HUES6 (cell line): ENCODE results near the gene ZBTB4.
A peak's percentile ranks its signal among the peaks of the same experiment; 100 is the strongest.

Experiments used
- H3K27ac ChIP-seq: 2 replicates; pipeline ENCODE4 v1.7.0; 2013; ENCODE audit warnings: low read depth, mild to moderate bottlenecking, low read length, inconsistent platforms
- H3K27me3 ChIP-seq: 2 replicates; pipeline ENCODE4 v1.6.1; 2013; ENCODE audit warnings: low read length; ENCODE audit not compliant: control insufficient read depth, insufficient read depth
- H3K36me3 ChIP-seq: 2 replicates; pipeline ENCODE4 v1.6.1; 2013; ENCODE audit warnings: low read length; ENCODE audit not compliant: control insufficient read depth, insufficient read depth
- H3K4me1 ChIP-seq: 2 replicates; pipeline ENCODE4 v1.6.1; 2013; ENCODE audit warnings: low read length; ENCODE audit not compliant: control insufficient read depth, insufficient read depth
- H3K4me3 ChIP-seq: 2 replicates; pipeline ENCODE4 v1.5.1; 2013; ENCODE audit warnings: low read depth, low read length
- H3K9ac ChIP-seq: one replicate; pipeline ENCODE4 v1.6.1; 2013; ENCODE audit warnings: mild to moderate bottlenecking, low read length
- H3K9me3 ChIP-seq: 2 replicates; pipeline ENCODE4 v1.6.1; 2013; ENCODE audit warnings: low read depth, low read length; ENCODE audit not compliant: control insufficient read depth, insufficient read depth

The ZBTB4 gene

GRCh38 chr17:7438656-7439460, 40.6 kb downstream of the ZBTB4 start:
- no peak overlapping the region for H3K9ac ChIP-seq
- peaks cover 25% of the 10 kb centered on the region for H3K4me1 ChIP-seq
- no peak overlapping the region for H3K27ac ChIP-seq
- no peaks in the 10 kb centered on the region for H3K9me3 ChIP-seq
- peaks cover 45% of the 10 kb centered on the region for H3K27me3 ChIP-seq
- no peaks in the 10 kb centered on the region for H3K36me3 ChIP-seq
- H3K4me3 ChIP-seq = peak overlapping the region; percentile 80

GRCh38 chr17:7437950-7438614, 41.3 kb downstream of the ZBTB4 start:
- H3K4me3 ChIP-seq = peak overlapping the region; percentile 80
- H3K27me3 ChIP-seq = peaks cover 39% of the 10 kb centered on the region
- no peak overlapping the region for H3K27ac ChIP-seq
- no peaks in the 10 kb centered on the region for H3K36me3 ChIP-seq
- no peaks in the 10 kb centered on the region for H3K9me3 ChIP-seq
- H3K4me1 ChIP-seq = peaks cover 25% of the 10 kb centered on the region
- peak overlapping the region; percentile 37 for H3K9ac ChIP-seq

DNA sequence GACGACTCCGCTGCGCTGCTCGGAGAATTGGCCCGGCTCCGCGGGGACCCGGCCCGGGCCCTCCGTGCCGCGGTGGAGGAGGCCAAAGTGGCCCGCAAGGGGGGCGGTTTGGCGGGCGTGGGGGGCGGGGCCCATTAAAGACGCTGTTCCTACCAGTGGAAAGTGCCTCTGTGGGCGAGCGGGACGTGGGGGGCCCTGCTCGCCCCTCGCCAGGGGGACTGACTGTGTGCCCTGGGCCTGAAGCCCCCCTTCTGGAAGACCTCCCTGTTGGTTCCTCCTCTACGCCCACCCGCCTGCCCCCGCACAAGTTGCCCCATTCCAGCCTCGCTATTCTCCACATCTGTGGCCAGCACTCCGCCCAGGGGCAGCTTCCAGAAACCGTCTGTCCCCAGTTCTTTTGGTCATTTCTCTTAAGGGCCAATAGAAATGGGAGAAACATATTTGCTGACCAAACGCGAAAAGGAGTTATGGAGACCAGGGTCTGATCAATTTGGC, 42.0 kb downstream of the ZBTB4 start:
- H3K9me3 ChIP-seq = no peaks in the 10 kb centered on the region
- no peaks in the 10 kb centered on the region for H3K36me3 ChIP-seq
- peaks cover 37% of the 10 kb centered on the region for H3K27me3 ChIP-seq
- H3K9ac ChIP-seq = peak overlapping the region; percentile 3
- H3K27ac ChIP-seq = no peak overlapping the region
- peaks cover 25% of the 10 kb centered on the region for H3K4me1 ChIP-seq
- H3K4me3 ChIP-seq = peak overlapping the region; percentile 80

DNA sequence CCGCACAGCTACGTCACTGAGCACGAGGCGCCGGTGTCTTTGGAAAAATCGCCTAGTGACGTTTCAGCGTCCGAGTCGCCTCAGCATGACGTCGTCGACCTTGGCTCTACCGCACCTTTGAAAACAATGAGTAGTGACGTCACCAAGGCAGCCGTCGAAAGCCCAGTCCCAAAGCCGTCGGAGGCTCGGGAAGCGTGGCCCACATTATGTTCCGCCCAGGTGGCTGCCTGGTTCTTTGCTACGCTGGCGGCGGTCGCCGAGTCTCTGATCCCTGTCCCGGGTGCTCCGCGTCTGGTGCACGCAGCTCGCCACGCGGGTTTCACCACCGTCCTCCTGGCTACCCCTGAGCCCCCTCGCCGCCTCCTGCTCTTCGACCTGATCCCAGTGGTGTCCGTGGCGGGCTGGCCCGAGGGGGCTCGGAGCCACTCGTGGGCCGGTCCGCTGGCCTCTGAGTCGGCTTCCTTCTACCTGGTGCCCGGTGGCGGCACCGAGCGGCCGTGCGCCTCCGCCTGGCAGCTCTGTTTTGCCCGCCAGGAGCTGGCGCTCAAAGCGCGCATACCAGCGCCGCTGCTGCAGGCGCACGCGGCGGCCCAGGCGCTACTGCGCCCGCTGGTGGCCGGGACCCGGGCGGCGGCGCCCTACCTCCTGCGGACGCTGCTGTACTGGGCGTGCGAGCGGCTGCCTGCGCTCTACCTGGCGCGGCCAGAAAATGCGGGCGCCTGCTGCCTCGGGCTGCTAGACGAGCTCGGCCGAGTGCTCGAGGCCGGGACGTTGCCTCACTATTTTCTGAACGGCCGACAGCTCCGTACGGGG, 42.7 kb downstream of the ZBTB4 start:
- peaks cover 25% of the 10 kb centered on the region for H3K4me1 ChIP-seq
- H3K36me3 ChIP-seq = no peaks in the 10 kb centered on the region
- peak overlapping the region; percentile 80 for H3K4me3 ChIP-seq
- peaks cover 34% of the 10 kb centered on the region for H3K27me3 ChIP-seq
- no peak overlapping the region; the same call in 1 of the 2 replicates for H3K27ac ChIP-seq
- H3K9me3 ChIP-seq = no peaks in the 10 kb centered on the region
- H3K9ac ChIP-seq = peak overlapping the region; percentile 68

DNA sequence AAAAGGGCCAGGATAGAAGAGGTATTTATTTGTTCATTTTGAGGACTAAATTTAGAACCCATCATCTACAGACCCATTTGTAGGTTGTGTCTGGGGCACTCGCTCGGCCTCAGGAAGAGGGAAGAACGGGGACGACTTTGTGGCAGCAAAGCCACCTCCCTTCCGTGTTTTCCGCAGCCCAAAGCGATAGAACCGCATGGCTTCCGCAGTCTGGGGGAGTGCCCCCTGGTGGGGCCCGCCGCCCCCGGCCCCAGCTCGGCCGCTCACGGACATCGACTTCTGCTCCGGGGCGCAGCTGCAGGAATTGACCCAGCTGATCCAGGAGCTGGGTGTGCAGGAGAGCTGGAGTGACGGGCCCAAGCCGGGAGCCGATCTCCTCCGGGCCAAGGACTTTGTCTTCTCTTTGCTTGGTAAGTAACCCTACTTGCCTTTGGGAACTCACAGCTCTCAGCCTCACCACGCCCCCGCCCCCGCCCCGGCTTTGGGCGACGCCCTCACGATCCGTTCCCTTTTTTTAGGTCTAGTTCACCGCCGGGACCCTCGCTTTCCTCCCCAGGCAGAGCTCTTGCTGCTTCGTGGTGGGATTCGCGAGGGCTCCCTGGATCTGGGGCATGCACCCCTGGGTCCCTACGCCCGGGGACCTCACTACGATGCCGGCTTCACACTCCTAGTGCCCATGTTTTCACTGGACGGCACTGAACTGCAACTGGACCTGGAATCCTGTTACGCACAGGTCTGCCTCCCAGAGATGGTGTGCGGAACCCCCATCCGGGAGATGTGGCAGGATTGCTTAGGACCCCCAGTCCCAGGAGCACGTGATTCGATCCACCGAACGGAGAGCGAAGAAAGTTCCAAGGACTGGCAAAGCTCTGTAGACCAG, 43.5 kb downstream of the ZBTB4 start:
- no peaks in the 10 kb centered on the region for H3K36me3 ChIP-seq
- H3K27ac ChIP-seq = peak overlapping the region; percentile 24; the same call in 1 of the 2 replicates
- peak overlapping the region; percentile 68 for H3K9ac ChIP-seq
- H3K27me3 ChIP-seq = peaks cover 28% of the 10 kb centered on the region
- peak overlapping the region; percentile 80 for H3K4me3 ChIP-seq
- H3K4me1 ChIP-seq = peaks cover 17% of the 10 kb centered on the region
- H3K9me3 ChIP-seq = no peaks in the 10 kb centered on the region

GRCh38 chr17:7432296-7432695, 47.1 kb downstream of the ZBTB4 start:
- H3K9ac ChIP-seq = no peak overlapping the region
- H3K36me3 ChIP-seq = no peaks in the 10 kb centered on the region
- peaks cover 5% of the 10 kb centered on the region; the same call in 1 of the 2 replicates for H3K27me3 ChIP-seq
- no peak overlapping the region for H3K4me3 ChIP-seq
- no peaks in the 10 kb centered on the region for H3K9me3 ChIP-seq
- no peak overlapping the region for H3K27ac ChIP-seq
- no peaks in the 10 kb centered on the region for H3K4me1 ChIP-seq

DNA sequence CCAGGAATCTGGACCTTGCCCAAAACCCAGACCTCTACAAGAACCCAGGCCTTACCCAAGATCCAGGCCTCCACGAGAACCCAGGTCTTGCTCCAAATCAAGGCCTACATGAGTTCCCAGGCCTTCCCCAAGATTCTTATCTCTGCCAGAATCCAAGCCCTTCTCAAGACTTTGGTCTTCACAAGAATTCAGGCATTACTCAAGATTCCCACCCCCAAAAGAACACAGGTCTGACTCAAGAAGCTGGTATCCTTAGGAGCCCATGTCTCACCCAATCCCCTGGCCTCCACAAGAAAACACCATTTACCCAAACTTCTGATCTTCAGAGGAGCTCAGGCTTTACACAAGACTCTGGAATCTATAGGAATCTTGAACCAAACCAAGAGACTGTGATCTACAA, 48.2 kb downstream of the ZBTB4 start:
- H3K4me1 ChIP-seq = no peaks in the 10 kb centered on the region
- no peaks in the 10 kb centered on the region for H3K9me3 ChIP-seq
- peaks cover 2% of the 10 kb centered on the region; the same call in 1 of the 2 replicates for H3K27me3 ChIP-seq
- no peak overlapping the region for H3K27ac ChIP-seq
- no peak overlapping the region for H3K4me3 ChIP-seq
- no peak overlapping the region for H3K9ac ChIP-seq
- H3K36me3 ChIP-seq = no peaks in the 10 kb centered on the region

GRCh38 chr17:7429722-7430121, 49.7 kb downstream of the ZBTB4 start:
- Histone ChIP-seq H3K9me3 (no peaks in the 10 kb centered on the region), H3K9ac (no peak overlapping the region), H3K4me3 (no peak overlapping the region), H3K36me3 (no peaks in the 10 kb centered on the region), H3K27ac (no peak overlapping the region), H3K4me1 (no peaks in the 10 kb centered on the region), H3K27me3 (peaks cover 2% of the 10 kb centered on the region; the same call in 1 of the 2 replicates)

DNA sequence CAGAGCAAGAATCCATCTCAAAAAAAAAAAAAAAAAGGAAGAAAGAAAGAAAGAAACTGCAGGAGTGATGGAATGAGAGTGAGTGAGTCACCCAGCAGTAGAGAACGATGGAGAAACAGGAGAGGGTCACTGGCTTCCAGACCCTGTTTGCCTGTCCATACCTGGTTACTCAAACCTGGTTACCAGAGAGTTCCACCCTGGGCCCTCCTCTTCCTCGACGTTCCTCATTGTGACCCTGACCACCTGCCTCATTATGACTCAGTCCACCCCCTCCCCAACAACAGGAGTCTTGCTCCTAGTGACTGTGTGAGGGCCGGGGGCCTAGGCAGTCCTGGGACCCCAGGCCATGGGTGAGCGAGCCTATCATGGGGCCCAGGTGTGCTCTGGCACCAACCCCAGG, 50.9 kb downstream of the ZBTB4 start, which contains the start of gene SPEM3:
Gene SPEM3, plus strand, starts transcription at position 301 of the 400 bp plus-strand sequence. Its CDS starts 46 bp downstream, at position 347.
- H3K4me1 ChIP-seq = no peaks in the 10 kb centered on the region
- H3K9ac ChIP-seq = no peak within 1 kb of the TSS
- no peak within 1 kb of the TSS for H3K27ac ChIP-seq

DNA sequence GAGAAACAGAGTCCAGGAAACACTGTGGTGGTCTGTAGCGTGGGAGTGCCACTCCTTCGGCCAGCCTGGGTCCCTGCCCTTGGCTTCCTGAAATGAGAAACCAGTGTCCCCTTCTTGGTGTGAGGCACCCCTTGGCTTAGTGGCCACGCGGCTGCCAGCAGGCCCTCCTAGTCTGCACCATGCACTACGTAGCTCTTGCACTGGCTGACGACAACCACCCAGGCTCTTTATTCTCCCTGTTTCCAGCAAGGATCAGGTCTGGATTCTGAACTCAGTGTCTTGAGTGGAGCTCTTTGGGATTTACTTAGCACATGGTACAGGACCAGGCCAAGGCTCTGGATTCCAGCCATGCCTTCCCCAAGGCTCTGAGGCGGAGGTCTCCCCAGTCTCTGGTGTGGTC, 51.9 kb downstream of the ZBTB4 start:
- Histone ChIP-seq H3K9me3 (no peaks in the 10 kb centered on the region), H3K4me3 (no peak overlapping the region), H3K27me3 (peaks cover 2% of the 10 kb centered on the region; the same call in 1 of the 2 replicates), H3K27ac (no peak overlapping the region), H3K4me1 (no peaks in the 10 kb centered on the region), H3K9ac (no peak overlapping the region), H3K36me3 (no peaks in the 10 kb centered on the region)

More for the DNA sequence above, 50.9 kb downstream of the ZBTB4 start, which contains the start of gene SPEM3:
- peaks cover 2% of the 10 kb centered on the region; the same call in 1 of the 2 replicates for H3K27me3 ChIP-seq
- H3K36me3 ChIP-seq = no peaks in the 10 kb centered on the region
- H3K4me3 ChIP-seq = no peak within 1 kb of the TSS
- H3K9me3 ChIP-seq = no peaks in the 10 kb centered on the region
